Measurements from ENCODE around the gene RBP3. TPM values are rescaled to one million over a fixed set of nuclear protein-coding genes. Genes with fewer than 3 reads are reported as not detected.

Gene RBP3
- polyA plus RNA-seq, 3 donors = not detected

DNA sequence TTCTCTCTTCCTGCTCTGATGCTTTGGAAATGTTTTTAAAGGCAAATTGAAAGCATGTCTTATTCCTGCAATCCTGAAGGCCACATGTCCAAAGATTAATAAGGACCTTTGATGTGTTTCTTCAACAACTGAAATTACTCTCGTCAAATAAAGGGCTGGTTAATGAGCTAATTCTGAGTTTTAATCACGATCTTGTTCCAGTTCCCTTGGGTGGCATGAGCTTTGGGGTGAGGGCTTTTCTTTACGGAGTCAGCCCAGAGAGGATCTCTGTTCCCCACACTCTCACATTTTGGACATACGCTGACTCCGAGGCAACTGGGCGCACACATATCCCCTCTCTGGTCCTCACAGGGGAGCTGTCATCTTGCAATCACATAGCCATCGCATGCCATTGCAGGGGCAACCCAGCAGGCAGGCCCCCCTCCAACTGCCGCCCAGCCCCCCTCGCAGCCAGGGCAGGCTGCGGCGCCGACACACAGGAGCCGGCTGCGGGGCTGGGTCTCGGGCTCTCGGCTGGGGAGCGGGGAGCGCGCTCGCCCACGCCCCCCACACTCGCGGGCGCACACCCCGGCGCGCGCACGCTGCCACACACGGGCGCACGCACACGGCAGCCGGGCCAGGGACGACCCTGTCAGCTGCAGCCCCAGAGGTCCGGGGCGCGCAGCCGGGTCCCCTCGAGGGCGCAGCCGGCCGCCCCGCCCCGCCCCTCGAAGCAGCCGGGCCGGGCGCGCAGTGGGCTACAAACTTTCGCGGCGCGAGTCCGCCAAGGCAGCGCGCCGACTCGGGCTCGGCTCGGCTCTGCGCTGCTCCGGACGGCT lies 48.3 kb upstream of the RBP3 start, which contains the start of gene GDF10:
TSS of gene GDF10 (plus strand) at position 587 of the 818 bp plus-strand sequence. CDS start 455 bp downstream, outside the sequence.
- TF ChIP-seq, protein P1, sequence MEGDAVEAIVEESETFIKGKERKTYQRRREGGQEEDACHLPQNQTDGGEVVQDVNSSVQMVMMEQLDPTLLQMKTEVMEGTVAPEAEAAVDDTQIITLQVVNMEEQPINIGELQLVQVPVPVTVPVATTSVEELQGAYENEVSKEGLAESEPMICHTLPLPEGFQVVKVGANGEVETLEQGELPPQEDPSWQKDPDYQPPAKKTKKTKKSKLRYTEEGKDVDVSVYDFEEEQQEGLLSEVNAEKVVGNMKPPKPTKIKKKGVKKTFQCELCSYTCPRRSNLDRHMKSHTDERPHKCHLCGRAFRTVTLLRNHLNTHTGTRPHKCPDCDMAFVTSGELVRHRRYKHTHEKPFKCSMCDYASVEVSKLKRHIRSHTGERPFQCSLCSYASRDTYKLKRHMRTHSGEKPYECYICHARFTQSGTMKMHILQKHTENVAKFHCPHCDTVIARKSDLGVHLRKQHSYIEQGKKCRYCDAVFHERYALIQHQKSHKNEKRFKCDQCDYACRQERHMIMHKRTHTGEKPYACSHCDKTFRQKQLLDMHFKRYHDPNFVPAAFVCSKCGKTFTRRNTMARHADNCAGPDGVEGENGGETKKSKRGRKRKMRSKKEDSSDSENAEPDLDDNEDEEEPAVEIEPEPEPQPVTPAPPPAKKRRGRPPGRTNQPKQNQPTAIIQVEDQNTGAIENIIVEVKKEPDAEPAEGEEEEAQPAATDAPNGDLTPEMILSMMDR (IDR thresholded peaks at IDR 0.05) = no peak
- Histone ChIP-seq H4K20me1 (ENCODE audit: insufficient read depth, low read length) (no peaks in the 10 kb centered on the region), H3K79me2 (ENCODE audit: insufficient read depth, low read length) (no peaks in the 10 kb centered on the region), H3K36me3 (replicated peaks in 1 of 2; ENCODE audit: control insufficient read depth in 1 of 2, insufficient read depth in 2 of 2, low read length in 2 of 2) (no peaks in the 10 kb centered on the region), H3K4me1 (ENCODE audit: control insufficient read depth in 1 of 2, insufficient read depth in 2 of 2, low read length in 2 of 2) (peaks cover 8 to 21% of the 10 kb centered on the region in 2 donors), H3K27ac (ENCODE audit: low read depth in 1 of 2, low read length in 2 of 2) (no peak within 1 kb of the TSS), H3K27me3 (ENCODE audit: control insufficient read depth in 2 of 2, insufficient read depth in 2 of 2, low read length in 2 of 2) (peaks cover 44 to 69% of the 10 kb centered on the region in 2 donors), H3K9ac (ENCODE audit: insufficient read depth, low read length, poor library complexity, severe bottlenecking) (peak within 1 kb of the TSS; percentile 29), H2AFZ (ENCODE audit: insufficient read depth, low read depth, low read length, poor library complexity, severe bottlenecking) (peak within 1 kb of the TSS; percentile 37), H3K4me3 (replicated peaks in 1 of 3; ENCODE audit: low read depth in 2 of 3, low read length in 3 of 3) (peak within 1 kb of the TSS in 1 of 3 experiments; percentile 40), H3K4me2 (replicated peaks; ENCODE audit: extremely low read depth, low read length, poor library complexity, severe bottlenecking) (peak within 1 kb of the TSS; percentile 52), H3K9me3 (replicated peaks in 1 of 2; ENCODE audit: control insufficient read depth in 1 of 2, insufficient read depth in 1 of 2, low read length in 2 of 2) (peaks cover 0 to 4% of the 10 kb centered on the region in 2 donors)
- peak within 1 kb of the TSS in 1 of 7 donors; percentile 26 for H3K27ac Mint-ChIP-seq
- WGBS (ENCODE audit: insufficient coverage) = 5% methylated on average over 61 of the region's 64 CpGs
- no peak for DNase-seq
- peaks cover 55 to 71% (median 65%) of the 10 kb centered on the region in 3 donors for H3K27me3 Mint-ChIP-seq (ENCODE audit: low read depth in 3 of 3)
- H3K9me3 Mint-ChIP-seq = peaks cover 0 to 8% (median 5%) of the 10 kb centered on the region in 7 donors
- intact Hi-C loops (cut with micrococcal nuclease) = loop anchor here in 1 of 2 donors (10.0 kb wide), 1 partner anchor 65 kb away; no protein-coding TSS in a partner anchor
- H3K4me3 Mint-ChIP-seq = peak within 1 kb of the TSS; percentile 48 to 83
- peaks cover 3 to 4% of the 10 kb centered on the region in 2 donors for H3K36me3 Mint-ChIP-seq
- H3K4me1 Mint-ChIP-seq = peaks cover 23% of the 10 kb centered on the region

DNA sequence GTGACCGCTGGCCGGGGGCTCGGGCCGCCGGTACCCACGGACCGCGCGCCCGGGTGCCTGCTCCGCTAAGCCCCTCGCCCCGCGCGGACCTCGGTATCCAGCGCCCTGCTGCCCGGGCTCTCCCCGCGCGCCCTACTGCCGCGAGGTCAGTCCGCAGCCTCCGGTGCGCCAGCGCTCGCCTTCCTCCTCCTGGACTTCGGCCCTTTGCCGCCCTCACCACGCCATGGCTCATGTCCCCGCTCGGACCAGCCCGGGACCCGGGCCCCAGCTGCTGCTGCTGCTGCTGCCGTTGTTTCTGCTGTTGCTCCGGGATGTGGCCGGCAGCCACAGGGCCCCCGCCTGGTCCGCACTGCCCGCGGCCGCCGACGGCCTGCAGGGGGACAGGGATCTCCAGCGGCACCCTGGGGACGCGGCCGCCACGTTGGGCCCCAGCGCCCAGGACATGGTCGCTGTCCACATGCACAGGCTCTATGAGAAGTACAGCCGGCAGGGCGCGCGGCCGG lies 47.7 kb upstream of the RBP3 start:
- Mint-ChIP-seq H3K9me3 (peaks cover 0 to 8% (median 5%) of the 10 kb centered on the region in 7 donors), H3K27ac (no peak overlapping the region), H3K4me1 (peaks cover 23% of the 10 kb centered on the region), H3K27me3 (ENCODE audit: low read depth in 3 of 3) (peaks cover 51 to 66% (median 59%) of the 10 kb centered on the region in 3 donors), H3K36me3 (peaks cover 3 to 4% of the 10 kb centered on the region in 2 donors), H3K4me3 (peak overlapping the region; percentile 48 to 83)
- Histone ChIP-seq H3K79me2 (ENCODE audit: insufficient read depth, low read length) (no peaks in the 10 kb centered on the region), H3K27me3 (ENCODE audit: control insufficient read depth in 2 of 2, insufficient read depth in 2 of 2, low read length in 2 of 2) (peaks cover 44 to 63% of the 10 kb centered on the region in 2 donors), H4K20me1 (ENCODE audit: insufficient read depth, low read length) (no peaks in the 10 kb centered on the region), H3K4me2 (replicated peaks; ENCODE audit: extremely low read depth, low read length, poor library complexity, severe bottlenecking) (peak overlapping the region; percentile 52), H3K9me3 (replicated peaks in 1 of 2; ENCODE audit: control insufficient read depth in 1 of 2, insufficient read depth in 1 of 2, low read length in 2 of 2) (peaks cover 0 to 4% of the 10 kb centered on the region in 2 donors), H3K4me1 (ENCODE audit: control insufficient read depth in 1 of 2, insufficient read depth in 2 of 2, low read length in 2 of 2) (peaks cover 8 to 21% of the 10 kb centered on the region in 2 donors), H3K9ac (ENCODE audit: insufficient read depth, low read length, poor library complexity, severe bottlenecking) (peak overlapping the region; percentile 29), H3K4me3 (replicated peaks in 1 of 3; ENCODE audit: low read depth in 2 of 3, low read length in 3 of 3) (peak overlapping the region in 1 of 3 experiments; percentile 40), H3K36me3 (replicated peaks in 1 of 2; ENCODE audit: control insufficient read depth in 1 of 2, insufficient read depth in 2 of 2, low read length in 2 of 2) (no peaks in the 10 kb centered on the region), H2AFZ (ENCODE audit: insufficient read depth, low read depth, low read length, poor library complexity, severe bottlenecking) (peak overlapping the region; percentile 37), H3K27ac (ENCODE audit: low read depth in 1 of 2, low read length in 2 of 2) (no peak overlapping the region)
- DNase-seq = no peak
- TF ChIP-seq, protein P1 (IDR thresholded peaks at IDR 0.05) = no peak
- WGBS (ENCODE audit: insufficient coverage) = 2% methylated on average over 52 of the region's 57 CpGs
- intact Hi-C loops (cut with micrococcal nuclease) = loop anchor here in 1 of 2 donors (10.0 kb wide), 1 partner anchor 66 kb away; no protein-coding TSS in a partner anchor
